Activated effector memory CD4-positive, alpha-beta T cell treated with Interleukin-2 at 50 U/mL for 16 hours (primary cell): ENCODE data around the gene KMT2C.
"Not testable (repeated sequence)": the region's sequence is repeated elsewhere in the genome, so short reads cannot be mapped to it uniquely, and the experiment has no call there.

Experiments used
- DNase-seq: peaks from one replicate; pipeline ENCODE4 v3.0.0-alpha.2; 2020

KMT2C gene

DNA sequence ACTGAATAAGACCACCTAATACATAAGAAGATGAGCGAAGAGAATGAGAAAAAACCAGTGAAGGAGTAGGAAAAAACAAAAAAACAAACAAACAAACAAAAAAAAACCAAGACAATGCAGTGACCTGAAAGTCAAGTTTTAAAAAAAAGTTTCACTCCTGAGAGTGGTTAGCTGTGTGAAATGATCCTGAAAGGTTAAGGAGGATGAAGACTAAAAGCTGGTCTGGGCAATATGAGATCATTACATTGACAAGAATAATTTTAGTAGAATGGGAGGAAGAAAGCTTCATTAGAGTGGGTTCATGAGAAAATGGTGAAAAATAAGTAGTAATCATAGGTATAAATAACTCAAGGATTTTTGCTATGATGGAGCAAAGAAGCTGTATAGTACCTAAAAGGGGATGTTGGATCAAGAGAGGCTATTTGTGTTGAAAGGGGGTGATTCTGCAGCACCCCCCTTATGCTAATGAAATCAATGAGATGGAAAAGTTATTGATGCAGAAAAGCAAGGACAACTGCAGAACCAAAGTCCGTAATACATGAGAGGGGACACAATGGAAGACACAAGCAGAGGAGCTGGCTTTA, 80.2 kb downstream of the KMT2C start:
- no peak for DNase-seq

DNA sequence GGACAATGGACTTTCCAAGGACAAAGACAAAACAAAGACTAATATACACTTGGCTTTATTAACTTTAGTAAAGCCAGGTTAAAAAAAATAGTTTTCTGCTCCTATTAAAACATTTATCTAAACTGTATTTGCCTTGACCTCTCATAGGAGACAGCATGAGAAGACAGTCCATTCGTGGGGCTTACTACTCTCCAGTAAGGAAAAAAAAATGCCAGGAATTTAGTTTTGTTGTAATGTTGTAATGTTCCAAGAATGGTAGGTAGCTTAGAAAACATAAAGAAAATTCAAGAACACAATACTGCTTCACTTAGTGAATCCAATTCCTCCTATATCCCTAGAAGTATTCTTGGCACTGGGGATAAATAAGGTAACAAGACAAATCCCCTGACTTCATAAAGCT, 81.7 kb downstream of the KMT2C start:
- DNase-seq, result no peak

DNA sequence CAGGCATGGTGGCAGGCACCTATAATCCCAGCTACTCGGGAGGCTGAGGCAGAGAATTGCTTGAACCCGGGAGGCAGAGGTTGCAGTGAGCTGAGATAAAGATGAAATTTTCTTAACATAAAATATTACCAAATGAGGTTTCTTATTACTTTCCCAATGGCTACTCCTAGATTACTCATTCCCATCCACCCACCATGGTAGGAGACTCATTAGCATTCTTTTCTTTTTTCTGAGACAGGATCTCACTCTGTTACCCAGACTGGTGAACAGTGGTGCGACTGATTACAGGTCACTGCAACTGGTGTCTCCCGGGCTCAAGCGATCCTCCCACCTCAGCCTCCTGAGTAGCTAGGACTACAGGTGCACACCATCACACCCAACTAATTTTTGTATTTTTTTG, 82.5 kb downstream of the KMT2C start:
- DNase-seq, result not testable (repeated sequence)

DNA sequence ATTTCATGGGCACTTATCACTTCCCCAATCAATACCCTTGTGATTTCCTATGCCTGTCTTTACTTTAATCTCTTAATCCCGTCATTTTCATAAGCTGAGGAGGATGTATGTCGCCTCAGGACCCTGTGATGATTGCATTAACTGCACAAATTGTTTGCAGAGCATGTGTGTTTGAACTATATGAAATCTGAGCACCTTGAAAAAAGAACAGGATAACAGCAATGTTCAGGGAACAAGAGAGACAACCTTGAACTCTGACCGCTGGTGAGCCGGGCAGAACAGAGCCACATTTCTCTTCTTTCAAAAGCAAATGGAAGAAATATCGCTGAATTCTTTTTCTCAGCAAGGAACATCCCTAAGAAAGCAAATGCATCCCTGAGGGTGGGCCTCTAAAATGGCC, 84.1 kb downstream of the KMT2C start:
- DNase-seq, result not testable (repeated sequence)

DNA sequence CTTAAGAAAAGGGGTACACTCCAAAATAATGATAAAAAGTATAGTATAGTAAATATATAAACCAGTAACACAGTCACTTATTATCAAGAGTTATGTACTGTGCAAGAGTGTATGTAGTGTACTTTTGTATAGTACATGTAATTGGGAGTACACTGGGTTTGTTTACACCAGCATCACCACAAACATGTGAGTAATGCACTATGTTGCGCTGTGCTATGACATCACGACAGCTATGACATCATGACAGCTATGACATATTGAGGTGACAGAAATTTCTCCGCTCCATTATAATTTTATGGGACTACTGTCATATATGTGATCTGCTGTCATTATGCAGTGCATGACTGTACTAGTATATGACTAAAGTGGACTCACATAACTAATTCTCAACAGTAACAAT, 84.6 kb downstream of the KMT2C start:
- DNase-seq, result no peak

DNA sequence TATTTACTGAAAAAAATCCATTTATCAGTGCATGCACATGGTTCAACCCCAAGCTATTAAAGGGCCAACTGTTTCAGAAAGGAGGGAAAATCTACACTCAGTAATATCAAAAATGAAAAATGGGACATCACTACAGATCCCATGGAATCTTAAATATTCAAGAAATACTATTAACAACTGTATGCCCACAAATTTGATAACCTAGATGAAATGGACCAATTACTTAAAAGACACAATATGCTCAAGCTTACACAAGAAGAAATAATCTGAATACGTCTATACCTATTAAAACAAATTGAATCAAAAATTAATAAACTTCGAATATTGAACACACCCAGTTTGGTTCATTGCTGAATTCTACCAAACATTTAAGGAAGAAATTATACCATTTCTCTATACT, 87.9 kb downstream of the KMT2C start:
- no peak for DNase-seq

DNA sequence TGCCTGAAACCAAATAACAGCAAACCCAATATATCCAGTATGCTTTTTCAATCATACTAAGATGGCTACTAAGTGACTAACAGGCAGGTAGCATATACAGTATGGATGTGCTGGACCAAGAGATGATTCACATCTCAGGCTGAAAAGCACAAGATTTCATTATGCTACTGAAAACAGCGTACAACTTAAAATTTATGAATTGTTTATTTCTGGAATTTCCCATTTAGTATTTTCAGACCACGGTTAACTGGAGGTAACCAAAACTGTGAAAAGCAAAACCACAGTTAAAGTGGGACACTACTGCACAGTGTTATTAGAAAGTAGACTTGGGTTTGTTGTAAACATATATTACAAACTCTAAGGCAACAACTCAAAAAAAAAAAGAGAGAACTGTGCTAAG, 91.5 kb downstream of the KMT2C start:
- DNase-seq, result no peak

DNA sequence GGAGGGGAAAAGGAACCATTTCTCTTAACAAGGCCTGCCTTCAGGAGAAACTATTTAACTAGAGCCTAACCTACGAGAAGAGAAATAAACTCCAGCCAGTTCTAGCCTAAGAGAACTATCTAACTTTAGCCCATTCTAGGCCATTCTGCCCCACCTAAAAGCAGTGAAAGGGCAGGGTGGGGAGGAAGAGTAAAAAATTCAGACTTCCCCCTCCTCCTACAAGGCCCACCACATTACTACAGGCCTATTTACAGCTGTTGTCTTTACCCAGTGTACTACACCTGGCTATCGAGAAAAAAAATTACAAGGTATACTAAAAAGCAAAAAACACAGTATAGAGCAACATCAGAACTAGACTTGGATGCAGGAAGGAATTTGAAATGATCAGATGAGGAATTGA, 93.0 kb downstream of the KMT2C start:
- no peak for DNase-seq

DNA sequence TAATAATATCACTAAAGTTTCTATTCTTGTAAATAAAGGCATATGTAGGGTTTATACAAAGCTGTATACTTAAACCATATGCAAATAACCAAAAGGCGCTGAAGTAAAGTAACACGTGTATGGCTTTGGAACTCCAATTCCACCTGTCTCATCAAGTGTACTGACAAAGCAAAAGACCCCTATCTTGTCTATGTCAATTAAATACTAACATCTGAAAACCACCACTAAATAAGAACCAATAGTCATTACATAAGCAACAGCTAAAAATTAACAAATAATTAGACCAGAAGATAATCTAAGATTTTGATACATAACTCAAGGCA, 93.9 kb downstream of the KMT2C start:
- DNase-seq, result no peak

DNA sequence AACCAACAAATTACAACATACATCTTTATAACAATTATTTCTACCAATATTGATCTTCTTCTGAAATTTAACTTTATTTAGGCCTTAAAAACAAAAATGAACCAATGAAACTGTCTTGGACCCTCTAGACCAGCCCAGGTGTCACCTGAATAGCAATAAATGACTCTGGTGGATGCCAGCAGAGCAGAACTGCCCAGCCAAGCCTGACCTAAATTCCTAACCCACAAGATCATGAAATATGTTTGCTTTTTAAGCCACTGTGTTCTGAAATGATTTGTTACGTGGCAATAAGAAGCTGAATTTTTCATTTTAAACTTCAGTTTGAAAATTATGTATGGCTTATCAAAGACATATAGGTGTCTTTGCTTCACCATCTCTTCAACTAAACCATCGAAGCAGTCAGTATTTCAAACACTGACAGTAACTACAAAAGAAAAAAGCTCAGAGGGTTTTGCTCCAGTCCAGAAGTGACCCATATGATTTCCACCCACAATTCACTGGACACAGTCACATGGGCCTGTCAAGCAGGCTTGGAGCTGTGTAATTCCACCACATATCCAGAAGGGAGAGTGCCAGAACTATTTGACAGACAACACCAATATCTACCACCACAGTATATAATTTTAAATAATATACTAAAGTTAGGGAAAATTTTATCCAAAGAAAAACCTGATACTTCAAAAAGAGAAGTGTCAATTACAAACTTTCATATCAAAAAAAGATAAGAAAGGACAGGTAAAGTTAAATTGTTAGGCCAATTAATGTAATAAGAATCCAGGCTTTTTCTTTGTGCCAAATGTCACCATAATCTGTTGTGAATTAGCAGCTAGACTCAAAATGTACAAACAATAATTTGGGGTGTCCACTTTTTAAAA, 94.5 kb downstream of the KMT2C start:
- DNase-seq, result no peak

DNA sequence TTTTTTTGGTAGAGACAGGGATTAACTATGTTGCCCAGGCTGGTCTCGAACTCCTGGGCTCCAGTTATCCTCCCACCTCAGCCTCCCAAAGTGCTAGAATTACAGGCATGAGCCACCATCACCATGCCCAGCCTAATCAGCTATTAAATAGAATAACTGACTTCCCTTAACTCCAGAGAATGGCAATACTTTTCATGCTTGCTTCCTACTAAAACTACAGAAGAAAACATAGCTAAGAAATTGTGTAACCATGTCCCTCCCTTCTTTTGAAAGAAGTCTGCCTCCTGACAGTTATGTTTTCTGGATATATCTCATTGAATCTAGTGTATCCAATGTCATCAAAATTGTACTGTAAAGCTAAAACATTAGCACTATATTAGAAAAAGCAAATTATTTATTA, 95.6 kb downstream of the KMT2C start:
- no peak for DNase-seq

DNA sequence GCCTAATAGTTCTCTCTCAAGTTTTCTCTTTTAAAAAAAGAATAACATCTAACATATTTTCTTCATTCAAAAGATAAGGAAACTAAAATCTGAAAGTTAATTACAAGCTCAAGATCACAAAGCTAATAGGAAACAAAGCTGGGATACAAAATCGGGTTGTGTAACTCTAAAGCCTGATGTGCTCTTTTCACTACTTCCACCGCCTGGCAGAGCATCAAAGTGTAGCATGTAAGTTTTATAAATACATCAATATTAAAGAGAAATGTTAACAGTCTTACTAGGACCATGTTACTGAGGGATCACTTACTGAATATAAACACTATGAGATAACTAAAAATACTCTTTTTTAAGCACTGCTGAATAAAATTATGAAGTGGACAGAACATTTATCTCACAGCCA, 97.2 kb downstream of the KMT2C start:
- DNase-seq, result no peak

DNA sequence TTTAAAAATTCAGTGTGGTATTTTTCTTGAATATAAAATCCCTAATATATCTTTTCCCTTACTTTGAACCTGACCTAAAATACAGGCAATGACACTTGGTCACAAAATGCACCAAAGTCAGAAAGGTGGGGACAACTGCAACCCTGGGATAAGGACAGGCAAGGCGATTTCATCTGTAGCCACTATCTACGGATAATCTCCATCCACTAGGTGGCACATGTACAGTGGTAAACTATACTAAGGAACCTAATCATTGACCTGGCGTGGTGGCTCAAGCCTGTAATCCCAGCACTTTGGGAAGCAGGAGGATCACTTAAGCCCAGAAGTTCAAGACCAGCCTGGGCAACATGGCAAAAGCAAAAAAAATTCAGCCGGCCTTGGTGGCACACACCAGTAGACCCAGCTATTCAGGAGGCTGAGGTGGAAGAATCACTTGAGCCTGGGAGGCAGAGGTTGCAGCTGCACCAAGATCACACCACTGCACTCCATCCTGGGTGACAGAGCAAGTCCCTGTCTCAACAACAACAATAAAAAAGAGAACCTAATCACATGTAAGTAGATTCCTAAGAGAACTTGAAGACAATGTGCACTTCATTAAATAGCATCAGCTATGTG, 98.9 kb downstream of the KMT2C start:
- no peak for DNase-seq

DNA sequence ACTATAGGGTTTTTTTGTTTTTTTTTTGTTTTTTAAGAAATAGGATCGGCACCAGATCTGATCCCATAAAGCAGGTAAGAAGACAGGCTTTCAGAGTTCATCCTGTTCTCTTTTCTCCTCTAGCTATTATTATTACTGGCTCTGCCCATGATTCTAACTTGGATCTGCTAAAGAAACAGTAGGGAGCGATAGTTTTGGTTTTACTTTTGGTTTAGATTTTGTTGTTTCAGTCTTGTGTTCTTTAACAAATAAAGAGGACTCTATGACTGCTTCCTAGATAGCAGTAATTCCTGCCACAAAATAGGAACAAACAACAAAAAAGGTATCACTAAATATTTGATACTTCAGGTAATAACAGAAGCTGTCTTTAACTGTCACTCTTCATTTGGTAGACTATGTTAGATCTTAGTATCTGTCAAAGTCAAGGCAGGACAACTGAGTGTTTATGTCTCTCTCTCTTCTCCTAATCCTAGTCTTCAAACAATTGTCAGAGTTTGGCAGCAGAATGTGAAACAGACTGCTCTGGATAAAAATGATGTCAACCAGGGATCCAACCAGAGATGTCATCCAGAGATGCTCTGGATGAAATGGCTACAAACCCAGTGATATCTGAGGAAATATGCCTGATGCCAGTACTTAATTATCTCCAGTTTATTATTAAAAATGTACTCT, 99.8 kb downstream of the KMT2C start:
- no peak for DNase-seq

DNA sequence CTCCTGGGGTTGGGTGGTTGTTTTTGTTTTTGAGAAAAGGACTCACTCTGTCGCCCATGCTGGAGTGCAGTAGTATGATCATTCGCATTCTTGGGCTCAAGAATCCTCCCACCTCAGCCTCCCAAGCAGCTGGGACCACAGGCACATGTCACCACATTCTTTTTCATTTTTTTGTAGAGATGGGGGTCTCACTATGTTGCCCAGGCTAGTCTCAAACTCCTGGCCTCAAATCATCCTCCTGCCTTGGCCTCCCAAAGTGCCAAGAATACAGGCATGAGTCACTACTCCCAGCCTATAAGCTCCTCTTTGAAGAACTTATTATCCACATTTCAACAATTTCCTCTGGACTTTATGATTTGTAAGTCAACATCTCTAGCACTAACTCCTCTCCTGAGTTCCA, 102.7 kb downstream of the KMT2C start:
- DNase-seq, result no peak

DNA sequence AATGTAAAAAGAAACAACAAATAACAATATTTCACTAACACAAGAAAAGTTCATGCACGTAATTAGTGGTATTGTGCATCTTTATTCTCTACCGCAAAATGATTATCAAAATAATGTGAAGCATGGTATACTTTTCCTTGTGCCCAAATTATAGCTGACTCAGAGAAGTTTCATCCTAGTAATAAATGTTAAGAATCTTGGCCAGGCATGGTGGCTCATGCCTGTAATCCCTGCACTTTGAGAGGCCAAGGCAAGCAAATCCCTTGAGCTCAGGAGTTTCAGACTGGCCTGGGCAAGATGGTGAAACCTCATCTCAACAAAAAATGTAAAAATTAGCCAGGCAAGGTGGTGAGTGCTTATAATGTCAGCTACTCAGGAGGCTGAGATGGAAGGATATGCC, 105.0 kb downstream of the KMT2C start:
- DNase-seq, result no peak

DNA sequence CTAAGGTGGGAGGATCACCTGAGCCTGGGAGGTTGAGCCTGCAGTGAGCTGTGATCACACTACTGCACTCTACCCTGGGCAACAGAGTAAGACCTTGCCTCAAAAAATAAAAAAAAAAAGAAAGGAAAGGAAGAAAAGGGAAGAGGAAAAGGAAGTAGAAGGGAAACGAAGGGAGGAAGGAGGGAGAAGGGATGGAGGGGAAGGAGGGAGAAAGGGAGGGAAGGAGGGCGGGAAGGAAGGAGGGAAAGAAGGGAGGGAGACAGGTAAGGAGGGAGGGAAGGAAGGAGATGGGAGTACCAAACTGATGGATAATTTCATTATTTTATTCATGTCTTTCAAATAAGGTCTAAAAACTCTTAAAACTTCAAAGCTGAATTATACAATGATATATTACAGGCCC, 106.3 kb downstream of the KMT2C start:
- DNase-seq, result no peak

DNA sequence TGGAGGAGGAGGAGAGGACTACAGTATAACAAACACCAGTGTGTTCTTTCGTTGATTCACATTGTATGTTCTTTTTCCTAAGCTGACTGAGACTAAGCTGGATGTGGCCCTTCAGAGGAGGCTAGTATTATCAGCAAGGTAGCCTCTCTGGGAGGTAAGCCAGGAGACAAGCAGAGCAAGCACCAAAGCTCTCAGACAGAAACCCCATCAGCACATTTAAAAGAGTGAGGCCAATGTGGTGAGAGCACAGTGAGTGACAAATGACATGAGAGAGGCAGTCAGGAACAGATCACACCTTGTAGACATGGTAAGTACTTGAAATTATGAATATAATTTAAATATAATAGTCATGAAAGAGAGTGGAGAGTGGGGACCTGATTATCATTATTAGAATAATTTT, 107.6 kb downstream of the KMT2C start:
- DNase-seq, result no peak

DNA sequence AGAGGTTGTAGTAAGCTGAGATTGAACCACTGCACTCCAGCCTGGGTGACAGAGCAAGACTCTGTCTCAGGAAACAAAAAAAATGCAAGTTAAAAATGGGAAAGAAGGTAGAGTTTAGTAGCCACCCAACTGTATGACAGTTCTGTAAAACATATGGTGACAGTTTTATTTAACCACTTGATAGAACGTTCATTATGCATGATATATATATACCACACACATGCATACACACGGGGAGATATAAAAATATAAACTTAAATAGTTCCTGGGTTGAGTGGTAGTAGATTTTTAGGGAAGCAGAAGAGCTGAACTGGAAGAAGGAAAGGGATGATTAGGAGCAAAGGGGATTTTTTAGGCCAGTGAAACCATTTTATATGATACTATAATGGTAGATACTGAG, 120.0 kb downstream of the KMT2C start:
- no peak for DNase-seq

DNA sequence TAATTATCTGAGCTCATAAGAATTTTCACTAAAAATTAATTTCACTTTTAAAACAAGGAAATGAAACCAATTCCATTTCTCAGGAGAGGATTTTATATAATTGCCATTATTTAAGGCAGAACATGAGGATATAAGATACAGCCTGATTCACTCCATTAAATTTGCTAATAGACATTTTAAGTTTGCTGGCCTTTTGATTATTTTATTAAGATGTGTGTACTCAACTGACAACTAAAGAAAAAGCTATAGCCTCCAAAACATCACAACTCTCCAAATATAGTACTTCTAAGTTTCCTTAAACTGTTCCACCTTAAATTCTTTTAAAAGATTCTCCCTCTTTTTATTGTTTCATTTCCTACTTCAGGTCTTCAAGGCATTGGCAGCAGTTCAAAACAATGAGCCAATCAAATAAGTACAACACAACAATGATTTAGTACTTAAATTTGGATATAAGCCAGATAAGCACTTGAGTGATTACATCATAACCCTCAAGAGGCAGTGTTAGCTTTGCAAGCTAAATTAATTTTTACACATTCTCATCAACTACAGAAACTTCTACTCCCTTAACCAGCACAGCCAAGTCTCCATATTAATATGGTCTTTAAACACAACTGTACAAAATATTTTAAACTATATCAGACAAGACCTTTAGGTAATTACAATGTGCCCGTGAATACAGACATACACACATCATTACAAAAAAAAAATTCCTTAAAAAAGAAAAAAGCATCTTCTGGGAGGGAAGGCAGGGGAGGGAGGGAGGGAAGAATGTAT, 121.8 kb downstream of the KMT2C start:
- no peak for DNase-seq

DNA sequence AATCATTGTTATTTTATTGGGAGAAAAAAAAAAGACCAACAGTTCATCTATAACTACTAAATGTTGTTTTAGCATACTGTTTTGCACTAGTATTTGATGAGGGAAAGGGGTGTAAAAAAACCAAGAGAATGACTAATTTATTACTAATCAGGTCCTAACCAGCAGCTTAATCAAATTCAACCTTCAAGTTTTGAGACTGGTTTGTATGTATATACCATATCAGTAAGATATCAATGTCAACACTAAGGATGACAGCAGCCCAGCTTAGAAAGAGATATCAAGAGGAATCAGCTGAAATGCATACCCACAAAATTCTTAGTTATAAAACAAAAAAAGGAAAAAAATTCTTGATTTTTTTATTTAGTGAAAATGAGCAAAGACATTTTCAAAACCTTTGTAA, 122.6 kb downstream of the KMT2C start:
- DNase-seq, result no peak

DNA sequence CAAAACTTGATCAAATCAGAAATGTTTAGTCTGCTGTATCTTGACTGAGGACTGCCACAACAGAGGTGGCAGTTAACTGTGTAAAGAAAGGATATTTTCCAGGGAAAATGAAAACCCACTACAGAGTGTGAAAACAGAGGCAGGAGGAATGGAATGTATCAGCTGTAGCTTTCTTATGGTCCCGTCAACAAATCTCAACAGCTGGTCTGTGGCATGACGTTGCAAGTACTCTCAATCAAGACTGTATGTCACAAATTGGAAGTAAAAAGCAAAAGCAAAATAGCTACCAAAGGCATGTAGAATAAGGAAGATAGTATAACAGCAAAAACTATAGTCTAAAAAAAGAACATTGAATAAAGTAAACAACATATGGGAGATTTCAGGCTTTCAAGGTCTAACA, 123.5 kb downstream of the KMT2C start:
- no peak for DNase-seq

DNA sequence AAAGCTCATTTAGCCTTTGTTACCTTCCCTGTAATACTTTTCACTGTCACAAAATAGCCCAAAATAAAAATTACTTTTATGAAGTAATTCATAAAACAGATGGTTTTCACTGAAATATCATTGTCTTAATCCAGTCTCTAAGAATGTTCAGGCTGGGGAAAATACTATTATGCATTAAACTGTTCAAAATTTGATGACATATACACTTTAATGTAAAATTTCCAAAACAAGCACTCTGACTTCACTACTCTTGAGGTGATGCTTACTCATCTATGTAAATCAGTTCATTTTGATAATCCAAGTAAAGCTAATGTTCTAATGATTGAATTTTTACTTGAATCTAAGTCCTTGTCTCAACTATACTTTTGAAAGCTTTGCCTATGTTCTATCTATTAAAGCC, 127.9 kb downstream of the KMT2C start:
- DNase-seq, result no peak
